Sigmoid colon (tissue), 7 donors: ENCODE data around the gene GMPR2. TPM values are rescaled to one million over a fixed set of nuclear protein-coding genes. Genes with fewer than 3 reads are reported as not detected.

Experiments
- DNase-seq: peaks from one replicate; pipeline ENCODE4 v3.0.0-alpha.2; 2019
- H3K27ac ChIP-seq, 4 donors: fragments of 200-600 bp; sonication (generic); one replicate each; pipeline ENCODE4 v1.5.1; 2016 to 2019; ENCODE audit warnings: mild to moderate bottlenecking in 1 of 4
- H3K27me3 ChIP-seq, 3 donors: fragments of 200-600 bp; sonication (generic); one replicate each; pipeline ENCODE4 v1.5.1; 2019; ENCODE audit warnings: mild to moderate bottlenecking in 1 of 3
- H3K36me3 ChIP-seq, 4 donors: fragments of 200-600 bp; sonication (generic); one replicate each; pipeline ENCODE4 v1.5.1; 2016 to 2019
- H3K4me1 ChIP-seq, 4 donors: fragments of 200-600 bp; sonication (generic); one replicate each; pipeline ENCODE4 v1.5.1; 2017 to 2019
- H3K4me3 ChIP-seq, 4 donors: fragments of 200-600 bp; sonication (generic); one replicate each; pipeline ENCODE4 v1.5.1; 2017 to 2019; ENCODE audit warnings: mild to moderate bottlenecking in 2 of 4, moderate library complexity in 1 of 4
- H3K9me3 ChIP-seq, 4 donors: fragments of 200-600 bp in 3 of 4; sonication (generic) in 3 of 4; one replicate each; pipeline versions ENCODE4 v1.5.1 to v1.6.1; 2013 to 2019
- EP300 ChIP-seq, 4 donors: sonication (generic); formaldehyde crosslinking; IDR thresholded peaks; one replicate each; pipeline ENCODE4 v1.6.1; 2017; ENCODE audit warnings: antibody characterized with exemption in 4 of 4
- POLR2A ChIP-seq, 2 donors: fragments of 450-650 bp; IDR thresholded peaks; one replicate each; pipeline ENCODE4 v1.6.1; 2016; ENCODE audit warnings: antibody characterized with exemption in 2 of 2, mild to moderate bottlenecking in 2 of 2, moderate library complexity in 2 of 2
- POLR2AphosphoS5 ChIP-seq, 4 donors: sonication (generic); formaldehyde crosslinking; IDR thresholded peaks; one replicate each; pipeline ENCODE4 v1.6.1; 2017; ENCODE audit warnings: antibody characterized with exemption in 4 of 4
- WGBS, 2 donors: extraction: QIAGEN DNeasy Blood & Tissue Kit; methylation state at CpG; one replicate each; pipeline ENCODE4 v1.1.7; 2013; 5-methylcytosine and 5-hydroxymethylcytosine counted together
- intact Hi-C: fragments of 100-400 bp; cut with DNase I; formaldehyde crosslinking; loops from one replicate; pipeline ENCODE4 v1.15.1; 2023
- polyA plus RNA-seq, 3 donors: library from polyadenylated mRNA; stranded (reverse); fragments of 200-250 nt; gene quantifications; one replicate each; pipeline ENCODE4 v1.2.3, GENCODE V29; 2013
- total RNA-seq, 4 donors: library from RNA; depleted of rRNA; stranded (reverse); fragments of >200 nt; gene quantifications; one replicate each; pipeline ENCODE4 v1.1.0, GENCODE V29; 2016
- TF ChIP-seq, protein P1 (sequence below), 4 experiments: fragments of 450-650 bp in 3 of 4; fragments of 200-600 bp in 1 of 4; IDR thresholded peaks; one replicate each; pipeline ENCODE4 v1.5.1; 2016 to 2019; ENCODE audit warnings: antibody characterized with exemption in 4 of 4, mild to moderate bottlenecking in 3 of 4, moderate library complexity in 2 of 4
- donor health status: healthy with polysubstance abuse.
- donor health status: Bipolar disorder and iron deficiency.
- donor health status: healthy.

The GMPR2 gene
- total and polyA plus RNA-seq, 7 donors = 44.3 to 97.1 (median 56.5) TPM

DNA sequence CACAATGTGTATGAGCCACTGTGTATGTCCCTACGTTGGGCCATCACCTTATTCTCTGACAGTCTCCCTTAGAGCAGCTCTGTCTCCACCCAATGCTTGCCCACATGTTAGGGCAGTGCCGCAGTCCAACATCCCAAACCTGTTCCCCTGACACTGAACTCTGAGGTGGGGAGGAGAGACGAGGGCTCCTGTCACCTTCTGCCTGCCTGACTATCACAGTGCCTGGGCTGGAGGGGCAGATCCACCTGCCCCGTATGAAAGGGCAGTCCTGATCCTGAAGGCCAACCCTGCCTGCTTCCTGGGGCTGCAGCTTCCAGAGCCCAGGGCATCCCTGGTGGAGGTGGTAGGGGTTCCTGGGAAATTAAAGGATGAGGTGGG is 28.0 kb downstream of the GMPR2 start:
- peaks cover 0 to 5% (median 0%) of the 10 kb centered on the region in 4 donors for H3K36me3 ChIP-seq
- DNase-seq = no peak
- H3K4me3 ChIP-seq = no peak overlapping the region
- H3K9me3 ChIP-seq = no peaks in the 10 kb centered on the region
- intact Hi-C loops = no loop called here
- WGBS, 2 donors = 80 to 90% methylated on average over 4 of the region's 4 CpGs
- TF ChIP-seq EP300 (IDR thresholded peaks at IDR 0.05) (no peak), POLR2AphosphoS5 (IDR thresholded peaks at IDR 0.05) (no peak), POLR2A (IDR thresholded peaks at IDR 0.05) (no peak)
- TF ChIP-seq, protein P1, sequence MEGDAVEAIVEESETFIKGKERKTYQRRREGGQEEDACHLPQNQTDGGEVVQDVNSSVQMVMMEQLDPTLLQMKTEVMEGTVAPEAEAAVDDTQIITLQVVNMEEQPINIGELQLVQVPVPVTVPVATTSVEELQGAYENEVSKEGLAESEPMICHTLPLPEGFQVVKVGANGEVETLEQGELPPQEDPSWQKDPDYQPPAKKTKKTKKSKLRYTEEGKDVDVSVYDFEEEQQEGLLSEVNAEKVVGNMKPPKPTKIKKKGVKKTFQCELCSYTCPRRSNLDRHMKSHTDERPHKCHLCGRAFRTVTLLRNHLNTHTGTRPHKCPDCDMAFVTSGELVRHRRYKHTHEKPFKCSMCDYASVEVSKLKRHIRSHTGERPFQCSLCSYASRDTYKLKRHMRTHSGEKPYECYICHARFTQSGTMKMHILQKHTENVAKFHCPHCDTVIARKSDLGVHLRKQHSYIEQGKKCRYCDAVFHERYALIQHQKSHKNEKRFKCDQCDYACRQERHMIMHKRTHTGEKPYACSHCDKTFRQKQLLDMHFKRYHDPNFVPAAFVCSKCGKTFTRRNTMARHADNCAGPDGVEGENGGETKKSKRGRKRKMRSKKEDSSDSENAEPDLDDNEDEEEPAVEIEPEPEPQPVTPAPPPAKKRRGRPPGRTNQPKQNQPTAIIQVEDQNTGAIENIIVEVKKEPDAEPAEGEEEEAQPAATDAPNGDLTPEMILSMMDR (IDR thresholded peaks at IDR 0.05) = no peak
- no peaks in the 10 kb centered on the region for H3K4me1 ChIP-seq
- H3K27me3 ChIP-seq = no peaks in the 10 kb centered on the region
- no peak overlapping the region for H3K27ac ChIP-seq

DNA sequence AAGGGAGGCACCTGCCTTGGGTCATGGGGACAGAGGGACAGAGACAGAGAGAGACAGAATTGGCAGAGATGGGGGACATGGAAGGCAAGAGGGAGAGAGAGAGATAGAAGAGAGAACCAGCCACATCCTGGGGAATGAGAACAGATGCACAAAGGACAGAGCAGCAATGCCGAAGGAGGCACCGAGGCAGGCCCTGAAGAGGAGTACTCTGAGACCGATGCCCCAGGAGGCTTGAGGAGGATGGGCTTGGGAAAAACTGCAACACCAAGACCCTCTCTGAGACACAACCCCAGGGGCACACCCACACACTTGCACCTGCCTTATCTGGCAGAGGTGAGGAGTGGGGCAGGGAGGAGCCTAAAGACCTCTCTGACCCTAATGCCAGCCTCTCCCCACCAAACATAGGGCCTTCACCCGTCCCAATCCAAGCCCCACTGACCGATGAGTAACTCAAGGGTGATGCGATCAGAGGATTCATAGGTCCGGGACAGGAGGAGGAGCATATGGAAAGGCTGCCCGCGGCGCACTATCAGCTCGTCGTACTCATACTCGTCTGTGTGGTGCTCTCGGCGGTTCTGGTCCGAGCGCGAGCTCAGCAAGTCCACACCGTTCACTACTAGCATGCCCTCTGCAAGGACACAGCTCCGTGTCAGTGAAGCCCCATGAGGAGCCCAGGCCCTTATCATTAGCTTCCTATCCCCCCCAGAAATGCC is 28.7 kb downstream of the GMPR2 start:
- Histone ChIP-seq H3K27ac (no peak overlapping the region), H3K4me1 (no peaks in the 10 kb centered on the region), H3K27me3 (no peaks in the 10 kb centered on the region), H3K9me3 (no peaks in the 10 kb centered on the region), H3K4me3 (no peak overlapping the region), H3K36me3 (peaks cover 0 to 11% (median 0%) of the 10 kb centered on the region in 4 donors)
- WGBS, 2 donors = 90 to 93% methylated on average over 20 of the region's 20 CpGs
- intact Hi-C loops = no loop called here
- TF ChIP-seq POLR2AphosphoS5 (IDR thresholded peaks at IDR 0.05) (no peak), EP300 (IDR thresholded peaks at IDR 0.05) (no peak), POLR2A (IDR thresholded peaks at IDR 0.05) (no peak)
- TF ChIP-seq, protein P1 (IDR thresholded peaks at IDR 0.05) = no peak
- DNase-seq = no peak

DNA sequence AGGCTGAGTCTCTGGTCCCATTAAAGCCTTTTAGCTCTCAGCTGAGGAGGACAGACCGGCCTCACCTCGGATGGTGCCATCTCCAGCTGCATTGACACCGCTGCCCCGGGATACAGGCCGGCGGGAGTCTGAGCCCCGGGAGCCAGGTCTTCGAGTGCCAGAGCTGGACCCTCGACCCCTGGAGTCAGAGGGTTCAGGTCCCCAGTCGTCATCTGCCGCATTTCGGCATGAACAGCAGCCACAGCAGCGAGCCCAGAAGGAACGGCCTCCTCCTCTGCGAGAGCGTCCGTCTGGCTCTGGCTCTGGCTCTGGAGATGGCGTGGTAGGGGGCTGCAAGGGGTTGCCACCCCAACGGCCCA is 29.2 kb downstream of the GMPR2 start:
- no peaks in the 10 kb centered on the region for H3K4me1 ChIP-seq
- no peaks in the 10 kb centered on the region for H3K9me3 ChIP-seq
- no peaks in the 10 kb centered on the region for H3K27me3 ChIP-seq
- TF ChIP-seq POLR2A (IDR thresholded peaks at IDR 0.05) (no peak), EP300 (IDR thresholded peaks at IDR 0.05) (no peak), POLR2AphosphoS5 (IDR thresholded peaks at IDR 0.05) (no peak)
- TF ChIP-seq, protein P1 (IDR thresholded peaks at IDR 0.05) = no peak
- 94 to 95% methylated on average over 19 of the region's 19 CpGs for WGBS, 2 donors
- peaks cover 0 to 16% (median 0%) of the 10 kb centered on the region in 4 donors for H3K36me3 ChIP-seq
- intact Hi-C loops = no loop called here
- no peak overlapping the region for H3K4me3 ChIP-seq
- DNase-seq = no peak
- H3K27ac ChIP-seq = no peak overlapping the region

DNA sequence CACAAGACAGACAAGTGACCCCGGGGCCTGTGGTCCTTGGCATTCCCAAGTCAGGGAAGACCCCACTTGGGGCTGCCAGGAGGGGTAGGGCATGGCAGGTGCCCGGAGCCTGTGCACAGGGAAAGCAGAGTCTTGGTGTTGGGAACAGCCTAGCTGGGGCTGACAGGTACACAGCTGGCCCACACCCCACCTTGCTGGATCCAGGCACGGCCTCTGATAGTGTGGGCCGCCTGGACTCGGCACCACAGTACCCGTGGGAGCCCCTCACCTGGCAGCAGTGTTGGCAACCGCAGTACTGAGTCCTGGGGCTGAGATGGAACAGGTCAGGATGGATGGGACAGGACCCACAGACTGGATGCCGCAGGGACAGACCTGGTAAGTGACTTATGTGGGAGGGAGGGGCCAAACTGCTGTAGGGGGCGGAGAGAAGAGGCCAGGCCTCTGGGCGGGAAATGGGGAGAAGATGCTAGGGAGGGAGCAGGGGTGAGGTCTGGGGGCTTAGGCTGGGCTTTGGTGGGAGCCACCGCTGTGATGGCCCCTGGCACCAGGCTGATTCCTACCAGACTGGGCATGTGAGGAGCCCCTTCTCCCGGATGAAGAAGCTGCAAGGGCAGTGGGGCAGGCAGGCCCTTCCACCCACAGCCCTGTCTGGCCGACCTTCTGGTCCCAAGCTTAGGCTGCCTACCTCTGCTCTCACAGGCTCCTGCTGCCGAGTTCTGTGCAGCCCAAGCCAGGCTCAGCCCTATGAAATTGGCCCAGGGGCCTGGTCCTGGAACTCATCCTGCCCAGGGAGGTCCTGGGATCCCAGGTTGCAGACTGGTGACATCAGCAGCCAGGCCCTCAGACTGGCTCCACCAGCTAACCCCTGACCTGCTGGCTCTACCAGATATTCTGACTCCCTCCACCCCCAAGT is 30.3 kb downstream of the GMPR2 start, which contains the start of gene TGM1:
Gene TGM1 (minus strand): TSS at position 357 of the 913 bp plus-strand sequence. CDS start 825 bp downstream, outside the sequence.
- 89 to 90% methylated on average over 14 of the region's 14 CpGs for WGBS, 2 donors
- intact Hi-C loops = no loop called here
- TF ChIP-seq POLR2A (IDR thresholded peaks at IDR 0.05) (no peak), POLR2AphosphoS5 (IDR thresholded peaks at IDR 0.05) (no peak), EP300 (IDR thresholded peaks at IDR 0.05) (no peak)
- TF ChIP-seq, protein P1 (IDR thresholded peaks at IDR 0.05) = no peak
- Histone ChIP-seq H3K27ac (no peak within 1 kb of the TSS), H3K9me3 (no peaks in the 10 kb centered on the region), H3K27me3 (no peaks in the 10 kb centered on the region), H3K4me1 (no peaks in the 10 kb centered on the region), H3K4me3 (no peak within 1 kb of the TSS), H3K36me3 (peaks cover 0 to 27% (median 0%) of the 10 kb centered on the region in 4 donors)
- DNase-seq = no peak
